ENCODE results near the gene PEG3.
"Not testable (repeated sequence)": the region's sequence is repeated elsewhere in the genome, so short reads cannot be mapped to it uniquely, and the experiment has no call there.

GRCh38 chr19:56860409-56860808 is 19.9 kb upstream of the PEG3 start:
- TF ChIP-seq CTCF (IDR thresholded peaks at IDR 0.05; ENCODE audit: insufficient read depth, low read depth, low read length); EZH2 (IDR thresholded peaks at IDR 0.05; ENCODE audit: insufficient read depth, low read length): not testable (repeated sequence)

Measured in astrocyte (in vitro differentiated cells and primary cell).